NCI-H69 (cell line): ENCODE results near the gene EEF1E1.

Experiments
- DNase-seq: peaks from one replicate; lab custom pipeline; 2025; lab: John Stamatoyannopoulos, UW

The EEF1E1 gene

GRCh38 chr6:8087870-8088754 is 14.2 kb downstream of the EEF1E1 start:
- no peak for DNase-seq

GRCh38 chr6:8086755-8087306 is 15.5 kb downstream of the EEF1E1 start:
- no peak for DNase-seq

- DNase-seq: peak; percentile 43
Observed at GRCh38 chr6:8085053-8085511, 17.3 kb downstream of the EEF1E1 start.

- DNase-seq: no peak
Observed at GRCh38 chr6:8084586-8084985, 17.8 kb downstream of the EEF1E1 start.

DNA sequence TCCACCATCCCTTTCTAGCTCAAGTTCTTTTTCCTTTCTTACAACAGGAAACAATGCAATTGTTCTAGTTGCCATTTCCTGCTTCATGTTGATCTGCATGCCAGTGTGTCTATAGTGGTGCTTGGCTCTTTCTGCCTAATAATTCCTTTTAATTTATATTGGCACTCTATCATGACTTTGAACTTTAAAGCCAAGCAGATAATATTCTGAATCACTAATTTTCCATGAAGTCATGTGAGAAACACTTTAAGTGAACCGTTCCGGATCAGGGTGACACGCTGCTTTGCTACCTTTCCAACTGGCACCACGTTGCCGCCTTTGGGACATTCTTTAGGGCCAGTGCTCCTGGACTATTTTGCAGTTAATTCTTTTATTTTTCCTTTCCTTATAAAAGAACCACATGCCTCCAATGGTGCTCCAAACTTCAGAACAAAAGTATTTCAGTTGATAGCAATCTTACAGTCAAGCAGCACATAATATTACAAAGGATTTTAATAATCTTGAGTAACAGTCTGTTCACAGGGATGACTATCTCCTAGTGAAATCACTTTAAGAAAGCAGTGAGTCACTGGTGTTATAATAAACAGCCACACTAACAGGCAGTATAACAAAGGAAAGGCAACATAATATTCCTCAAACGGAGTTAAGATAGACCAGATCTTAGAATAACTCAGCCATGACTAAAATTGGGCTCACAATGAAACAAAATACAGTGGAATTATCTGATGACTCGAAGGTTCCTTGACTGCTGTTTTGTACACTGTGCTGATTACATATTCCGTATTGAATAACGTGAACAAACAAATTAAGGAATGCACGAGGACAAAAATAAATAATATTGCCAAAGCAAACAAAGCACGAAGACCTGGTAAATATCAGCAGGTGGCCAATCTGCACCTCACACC is 19.1 kb downstream of the EEF1E1 start:
- DNase-seq: peak; percentile 88

GRCh38 chr6:8082572-8082953 is 19.8 kb downstream of the EEF1E1 start:
- no peak for DNase-seq

- no peak for DNase-seq
Observed at GRCh38 chr6:8080362-8081151, 21.8 kb downstream of the EEF1E1 start.

DNA sequence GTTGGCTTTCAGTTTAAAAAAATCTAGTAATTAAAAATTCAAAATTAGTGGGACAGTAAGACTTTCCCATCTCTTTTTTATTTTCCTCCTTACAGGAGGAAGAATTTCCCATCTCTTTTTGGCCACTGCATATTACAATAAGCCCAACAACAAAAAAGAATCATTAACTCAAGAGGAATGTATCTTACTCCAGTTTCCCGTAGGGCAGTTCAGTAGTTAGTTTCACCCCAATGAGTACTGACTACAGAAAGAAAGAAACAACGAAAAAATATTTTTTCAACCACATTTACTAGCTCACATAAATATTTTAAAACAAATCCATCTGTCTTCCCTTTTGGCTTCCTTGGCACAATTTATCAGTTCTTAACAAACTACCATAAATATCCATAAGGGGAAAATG is 23.2 kb downstream of the EEF1E1 start:
- DNase-seq: no peak

- DNase-seq: no peak
Observed at GRCh38 chr6:8077991-8078390, 24.4 kb downstream of the EEF1E1 start.

DNA sequence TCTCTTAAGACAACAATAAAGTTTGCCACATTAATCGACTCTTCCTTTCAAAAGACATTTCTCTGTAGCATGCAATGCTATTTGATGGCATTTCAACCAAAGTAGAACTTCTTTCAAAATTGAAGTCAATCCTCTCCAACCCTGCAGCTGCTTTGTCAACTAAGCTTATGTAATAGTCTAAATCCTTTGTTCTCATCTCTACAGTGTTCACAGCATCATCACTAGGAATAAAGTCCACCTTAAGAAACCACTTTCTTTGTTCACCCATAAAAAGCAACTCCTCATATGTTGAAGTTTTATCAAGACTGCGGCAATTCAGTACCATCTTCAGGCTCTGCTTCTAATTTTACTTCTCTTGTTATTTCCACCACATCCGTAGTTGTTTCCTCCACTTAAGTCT is 26.6 kb downstream of the EEF1E1 start:
- no peak for DNase-seq

GRCh38 chr6:8075185-8075584 is 27.2 kb downstream of the EEF1E1 start:
- no peak for DNase-seq

DNA sequence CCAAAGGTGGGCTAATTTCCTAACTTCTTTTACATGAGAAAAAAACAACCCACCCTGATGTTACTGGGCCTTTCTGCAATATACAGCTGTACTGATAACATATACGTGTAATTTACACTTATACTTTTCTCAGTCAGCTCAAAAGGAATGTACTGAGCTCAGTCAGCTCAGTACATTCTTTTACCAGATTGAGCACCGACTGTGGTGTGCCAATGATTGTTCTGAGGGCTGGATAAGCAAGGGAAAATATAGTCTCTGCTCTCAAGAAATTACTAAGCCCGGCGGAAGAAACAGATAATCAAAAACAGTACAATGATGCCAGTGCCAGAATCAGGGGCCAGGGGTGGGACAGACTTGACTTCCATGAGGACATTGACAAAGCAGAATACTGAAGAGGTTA is 28.1 kb downstream of the EEF1E1 start:
- no peak for DNase-seq

DNA sequence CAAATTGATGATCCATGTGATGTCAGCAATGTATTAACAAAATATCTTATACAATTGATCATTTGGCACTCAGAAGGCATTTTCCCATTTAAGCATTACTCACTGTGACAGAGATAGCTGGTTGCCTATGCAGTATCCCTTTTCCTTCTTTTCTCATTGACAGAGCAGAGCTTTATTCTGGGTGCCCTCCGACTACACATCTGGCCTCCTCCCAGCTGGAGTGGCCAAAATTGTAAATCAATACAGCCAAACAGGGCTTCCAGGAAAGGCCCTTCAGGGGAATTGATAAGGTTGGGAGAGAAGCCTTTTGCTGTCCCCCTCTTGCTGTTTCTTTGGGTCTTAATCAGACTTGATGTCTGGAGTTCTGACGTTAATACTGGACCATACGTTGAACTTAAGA is 28.6 kb downstream of the EEF1E1 start:
- DNase-seq: no peak

DNA sequence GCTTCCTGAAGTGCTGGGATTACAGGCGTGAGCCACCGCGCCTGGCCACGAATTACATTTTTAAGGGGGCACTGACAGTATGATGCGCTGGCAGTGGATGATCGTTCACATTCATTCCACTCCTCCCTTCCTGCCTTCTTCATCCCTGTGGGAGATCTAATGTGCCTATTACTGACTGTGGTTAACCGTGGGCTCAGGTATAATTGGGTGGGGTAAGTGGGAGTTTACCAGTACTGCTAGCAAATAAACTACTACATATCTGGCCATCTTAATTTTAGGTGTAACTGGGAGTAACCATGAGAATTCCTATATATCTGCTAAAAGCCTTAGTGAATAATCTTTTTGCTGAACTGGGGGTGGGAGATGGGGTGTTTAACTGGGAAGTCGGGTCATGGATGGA is 31.6 kb downstream of the EEF1E1 start:
- DNase-seq: no peak

DNA sequence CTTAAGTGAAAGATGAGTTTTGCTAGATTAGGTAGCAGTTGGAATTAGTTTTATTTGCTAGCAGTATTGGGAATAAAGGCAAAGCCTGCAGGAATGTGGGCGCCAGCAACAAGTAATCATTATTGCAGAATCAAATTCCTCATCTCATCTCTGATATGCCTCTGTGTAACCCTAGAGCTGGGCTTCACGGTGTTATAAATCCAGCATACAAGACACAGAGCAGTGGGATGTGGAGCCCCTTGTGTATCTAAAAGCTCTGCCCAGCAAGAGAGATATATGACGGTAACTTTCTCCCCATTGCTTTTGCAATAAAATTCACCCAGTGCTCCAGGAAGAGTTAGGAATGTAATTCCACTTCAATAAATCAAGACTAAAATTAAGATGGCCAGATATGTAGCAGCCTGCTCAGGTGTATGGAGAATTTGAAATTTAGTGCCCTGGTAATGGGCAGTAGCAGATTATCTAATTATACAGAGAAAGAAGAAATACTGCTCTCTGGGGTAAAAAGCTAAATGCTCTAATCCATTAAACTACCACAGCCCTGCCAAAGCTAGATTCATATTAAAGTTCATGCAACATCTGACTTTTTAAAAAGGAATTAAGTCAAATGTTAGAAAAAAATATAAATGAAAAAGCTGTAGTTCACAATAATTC is 32.6 kb downstream of the EEF1E1 start:
- DNase-seq: peak; percentile 34

DNA sequence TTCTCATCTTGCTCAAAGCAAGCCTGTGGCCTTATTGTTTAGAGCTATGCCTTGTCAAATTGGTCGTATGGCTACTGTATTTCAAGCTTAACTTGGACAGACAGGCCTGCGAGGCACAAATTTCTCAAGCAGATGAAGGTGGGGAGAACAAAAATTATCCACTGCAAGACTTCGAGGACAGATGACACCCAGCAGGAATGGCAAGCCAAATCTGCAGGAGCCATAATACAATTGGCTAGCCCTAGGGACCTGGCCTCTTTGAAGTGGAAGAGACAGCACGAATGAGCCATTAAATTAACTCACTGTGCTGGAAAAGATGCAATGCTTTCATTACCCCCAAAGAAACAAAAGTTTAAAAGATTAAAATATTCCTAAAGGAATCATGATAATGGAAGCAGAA is 33.2 kb downstream of the EEF1E1 start:
- DNase-seq: peak; percentile 20

DNA sequence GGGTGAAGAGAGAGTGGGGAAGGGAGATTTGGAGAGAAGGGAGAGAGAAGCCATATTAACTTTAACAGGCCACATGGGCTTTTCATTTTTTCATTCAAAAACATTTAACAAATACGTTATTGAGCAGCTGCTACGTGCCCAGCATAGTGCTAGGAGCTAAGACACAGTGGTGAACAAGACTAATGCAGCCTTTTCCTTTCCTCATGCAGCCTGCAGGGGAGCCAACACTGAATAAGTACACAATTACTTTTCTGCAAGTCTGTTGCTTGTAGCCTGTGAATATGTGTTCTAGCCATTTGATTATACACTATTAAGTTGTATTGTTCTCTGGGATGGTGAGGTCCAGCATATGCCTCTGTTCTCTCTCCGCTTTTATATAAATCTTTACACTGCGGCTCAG is 36.2 kb downstream of the EEF1E1 start:
- peak; percentile 14 for DNase-seq

- no peak for DNase-seq
Observed at GRCh38 chr6:8065519-8065911, 36.8 kb downstream of the EEF1E1 start.

GRCh38 chr6:8064638-8065518 is 37.5 kb downstream of the EEF1E1 start:
- no peak for DNase-seq
